ENCODE results near the gene SEZ6. TPM values are rescaled to one million over a fixed set of nuclear protein-coding genes. Genes with fewer than 3 reads are reported as not detected.

SEZ6 gene
- total and polyA plus RNA-seq, 2 donors (not counting 1 experiment from before 2014, with no cell fraction given): not detected

GRCh38 chr17:28910534-28910933 is 95.3 kb downstream of the SEZ6 start:
- H3K4me3 ChIP-seq (ENCODE audit: control extremely low read depth in 1 of 5, extremely low read depth in 1 of 5, insufficient read depth in 1 of 5, low read depth in 2 of 5, low read length in 4 of 5): no peak overlapping the region
- H3K36me3 ChIP-seq (replicated peaks in 1 of 2; ENCODE audit: control extremely low read depth in 1 of 2, control insufficient read depth in 1 of 2, extremely low read depth in 1 of 2, insufficient read depth in 2 of 2, low read length in 1 of 2): peaks cover 7 to 96% of the 10 kb centered on the region in 2 experiments
- H3K79me2 ChIP-seq (ENCODE audit: control insufficient read depth, insufficient read depth, low read length): peaks cover 3% of the 10 kb centered on the region
- no CpG with 5 or more reads among the region's 1 CpG for WGBS (ENCODE audit: insufficient coverage)
- ATAC-seq (ENCODE audit: low read depth) (no peak), DNase-seq (no peak)
- no peaks in the 10 kb centered on the region for H3K9me3 ChIP-seq (ENCODE audit: control extremely low read depth in 1 of 3, control insufficient read depth in 2 of 3, insufficient read depth in 1 of 3, low read length in 2 of 3)
- Mint-ChIP-seq H3K4me1 (no peaks in the 10 kb centered on the region), H3K27me3 (no peaks in the 10 kb centered on the region), H3K27ac (no peak overlapping the region), H3K9me3 (ENCODE audit: insufficient read depth) (no peaks in the 10 kb centered on the region), H3K4me3 (no peak overlapping the region)
- no peak overlapping the region for H3K4me2 ChIP-seq (replicated peaks; ENCODE audit: low read depth, low read length, poor library complexity, severe bottlenecking)
- no peak overlapping the region for H2AFZ ChIP-seq (ENCODE audit: insufficient read depth, low read depth, low read length, poor library complexity, severe bottlenecking)
- no peaks in the 10 kb centered on the region for H3K4me1 ChIP-seq (ENCODE audit: control insufficient read depth in 2 of 2, insufficient read depth in 2 of 2, low read length in 2 of 2)
- ChIA-PET CTCF (interaction anchor here (0.8 to 8.9 kb wide), 5 partner anchors 15 to 184 kb away, joined by 3 to 91 read pairs (median 6); no protein-coding TSS in a partner anchor), POLR2A (interaction anchor here (0.6 to 0.7 kb wide), 2 partner anchors 40 to 360 kb away, joined by 8 to 9 read pairs; no protein-coding TSS in a partner anchor)
- intact Hi-C loops (cut with micrococcal nuclease): no loop called here
- H3K27me3 ChIP-seq (replicated peaks in 1 of 4; ENCODE audit: control extremely low read depth in 1 of 4, control insufficient read depth in 3 of 4, insufficient read depth in 4 of 4, low read length in 3 of 4): no peaks in the 10 kb centered on the region
- H3K27ac ChIP-seq (ENCODE audit: low read length in 2 of 2): no peak overlapping the region
- peaks cover 15% of the 10 kb centered on the region for H4K20me1 ChIP-seq (ENCODE audit: control insufficient read depth, insufficient read depth, low read length, poor library complexity, severe bottlenecking)
- H3K9ac ChIP-seq (ENCODE audit: low read length): no peak overlapping the region
- TF ChIP-seq CTCF (IDR thresholded peaks at IDR 0.05) (no peak), EZH2 (IDR thresholded peaks at IDR 0.05; ENCODE audit: borderline replicate concordance, insufficient read depth, low read depth, low read length, poor library complexity, severe bottlenecking) (no peak)

- Histone ChIP-seq H3K4me2 (replicated peaks; ENCODE audit: low read depth, low read length, poor library complexity, severe bottlenecking) (no peak overlapping the region), H3K27me3 (replicated peaks in 1 of 4; ENCODE audit: control extremely low read depth in 1 of 4, control insufficient read depth in 3 of 4, insufficient read depth in 4 of 4, low read length in 3 of 4) (no peaks in the 10 kb centered on the region), H3K9ac (ENCODE audit: low read length) (no peak overlapping the region), H3K9me3 (ENCODE audit: control extremely low read depth in 1 of 3, control insufficient read depth in 2 of 3, insufficient read depth in 1 of 3, low read length in 2 of 3) (no peaks in the 10 kb centered on the region), H3K4me1 (ENCODE audit: control insufficient read depth in 2 of 2, insufficient read depth in 2 of 2, low read length in 2 of 2) (no peaks in the 10 kb centered on the region), H3K79me2 (ENCODE audit: control insufficient read depth, insufficient read depth, low read length) (peaks cover 3% of the 10 kb centered on the region), H3K27ac (ENCODE audit: low read length in 2 of 2) (no peak overlapping the region), H3K4me3 (ENCODE audit: control extremely low read depth in 1 of 5, extremely low read depth in 1 of 5, insufficient read depth in 1 of 5, low read depth in 2 of 5, low read length in 4 of 5) (no peak overlapping the region), H4K20me1 (ENCODE audit: control insufficient read depth, insufficient read depth, low read length, poor library complexity, severe bottlenecking) (peaks cover 15% of the 10 kb centered on the region), H2AFZ (ENCODE audit: insufficient read depth, low read depth, low read length, poor library complexity, severe bottlenecking) (no peak overlapping the region), H3K36me3 (replicated peaks in 1 of 2; ENCODE audit: control extremely low read depth in 1 of 2, control insufficient read depth in 1 of 2, extremely low read depth in 1 of 2, insufficient read depth in 2 of 2, low read length in 1 of 2) (peaks cover 6 to 80% of the 10 kb centered on the region in 2 experiments)
- ATAC-seq (ENCODE audit: low read depth) (no peak), DNase-seq (no peak)
- H3K9me3 Mint-ChIP-seq (ENCODE audit: insufficient read depth): no peaks in the 10 kb centered on the region
- CTCF ChIA-PET: interaction anchor here (0.6 to 8.9 kb wide), 9 partner anchors 8 to 182 kb away, joined by 3 to 91 read pairs (median 6); partner anchors contain the start of genes FLOT2 and TLCD1
- intact Hi-C loops (cut with micrococcal nuclease): no loop called here
- POLR2A ChIA-PET: interaction anchor here (0.5 to 1.0 kb wide), 2 partner anchors 41 to 250 kb away, joined by 3 to 6 read pairs; no protein-coding TSS in a partner anchor
- TF ChIP-seq EZH2 (IDR thresholded peaks at IDR 0.05; ENCODE audit: borderline replicate concordance, insufficient read depth, low read depth, low read length, poor library complexity, severe bottlenecking) (no peak), CTCF (IDR thresholded peaks at IDR 0.05) (no peak)
- no peak overlapping the region for H3K27ac Mint-ChIP-seq
- no peak overlapping the region for H3K4me3 Mint-ChIP-seq
- H3K4me1 Mint-ChIP-seq: no peaks in the 10 kb centered on the region
- WGBS (ENCODE audit: insufficient coverage): 92% methylated on average over 2 of the region's 6 CpGs
- no peaks in the 10 kb centered on the region for H3K27me3 Mint-ChIP-seq
Measured at GRCh38 chr17:28908640-28909167, 97.1 kb downstream of the SEZ6 start.
